HepG2 (cell line): ENCODE measurements around the gene GTF3C5.

Experiments used
- EZH2 ChIP-seq: conservative IDR thresholded peaks from 2 replicates; pipeline ENCODE4 v1.6.1; 2012; ENCODE audit warnings: mild to moderate bottlenecking, low read depth, low read length, moderate library complexity
- FOXK1 ChIP-seq: sonication (generic); formaldehyde crosslinking; IDR thresholded peaks from 2 replicates; pipeline ENCODE4 v1.4.0; 2020; ENCODE audit warnings: low read depth, missing genetic modification reagents, borderline replicate concordance
- POLR2A ChIP-seq, 2 experiments: IDR thresholded peaks; 2 replicates each; pipeline ENCODE4 v1.6.1; 2011; ENCODE audit warnings: low read depth in 2 of 2, low read length in 2 of 2, mild to moderate bottlenecking in 1 of 2, moderate library complexity in 1 of 2; ENCODE audit not compliant: insufficient read depth in 1 of 2
- RFX5 ChIP-seq: IDR thresholded peaks from 2 replicates; pipeline ENCODE4 v1.6.1; 2011; ENCODE audit warnings: low read depth, low read length, improper control_type of control experiment
- SIN3B ChIP-seq: fragments of 150-350 bp; IDR thresholded peaks from 2 replicates; pipeline ENCODE4 v1.6.1; 2014; ENCODE audit warnings: low read length
- SMC3 ChIP-seq: IDR thresholded peaks from 2 replicates; pipeline ENCODE4 v1.6.1; 2011; ENCODE audit warnings: low read length, improper control_type of control experiment
- TF ChIP-seq, protein P1 (sequence below): sonication (generic); formaldehyde crosslinking; IDR thresholded peaks from 2 replicates; pipeline ENCODE4 v1.5.0; 2020; ENCODE audit warnings: missing genetic modification reagents, mild to moderate bottlenecking, borderline replicate concordance
- TF ChIP-seq, protein P2 (sequence below): sonication (generic); formaldehyde crosslinking; IDR thresholded peaks from 2 replicates; pipeline ENCODE4 v1.5.0; 2020; ENCODE audit warnings: missing genetic modification reagents

DNA sequence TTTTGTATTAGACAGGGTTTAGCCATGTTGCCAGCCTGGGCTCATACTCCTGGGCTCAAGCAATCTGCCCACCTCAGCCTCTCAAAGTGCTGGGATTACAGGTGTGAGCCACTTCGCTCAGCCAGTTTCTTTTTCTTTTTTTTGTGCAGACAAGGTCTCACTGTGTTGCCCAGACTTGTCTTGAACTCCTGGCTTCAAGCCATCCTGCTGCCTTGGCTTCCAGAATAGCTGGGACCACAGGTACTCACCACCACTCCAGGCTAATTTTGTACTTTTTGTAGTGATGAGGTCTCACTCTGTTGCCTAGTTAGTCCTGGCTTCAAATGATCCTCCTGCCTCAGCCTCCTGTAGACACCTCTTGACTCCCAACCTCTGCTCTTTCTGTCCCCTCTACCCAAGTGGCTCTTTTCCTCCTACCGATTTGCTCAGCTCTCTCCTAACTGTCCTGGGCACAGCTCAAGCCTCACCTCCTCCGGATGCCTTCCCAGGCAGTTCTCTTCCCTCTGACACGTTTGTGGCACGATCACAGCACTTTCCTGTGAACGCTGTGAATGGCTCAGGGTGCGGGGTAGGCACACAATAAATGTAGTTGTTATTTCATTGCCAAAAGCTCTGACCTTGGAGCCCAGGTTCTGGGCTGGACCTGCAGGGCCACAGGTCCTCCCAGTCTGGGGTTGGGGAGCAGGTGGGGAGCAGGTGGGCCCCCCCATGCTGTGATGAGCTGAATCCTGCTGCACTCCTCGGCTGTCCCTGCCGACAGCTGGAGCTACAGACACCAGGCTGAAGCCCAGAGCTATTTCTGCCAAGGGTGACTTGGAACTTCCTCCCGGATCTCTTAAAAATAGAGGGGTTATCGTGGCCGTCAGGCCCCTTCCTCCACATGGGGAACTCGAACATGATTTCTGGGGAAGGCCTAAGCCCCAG lies 28.4 kb upstream of the GTF3C5 start:
- no peak for TF ChIP-seq RFX5
- TF ChIP-seq SMC3, result no peak
- TF ChIP-seq FOXK1, result no peak
- TF ChIP-seq EZH2, result no peak
- TF ChIP-seq POLR2A (IDR thresholded peaks at IDR 0.05; ENCODE audit: insufficient read depth in 1 of 2, low read depth in 2 of 2, low read length in 2 of 2), result no peak
- TF ChIP-seq, protein P1, sequence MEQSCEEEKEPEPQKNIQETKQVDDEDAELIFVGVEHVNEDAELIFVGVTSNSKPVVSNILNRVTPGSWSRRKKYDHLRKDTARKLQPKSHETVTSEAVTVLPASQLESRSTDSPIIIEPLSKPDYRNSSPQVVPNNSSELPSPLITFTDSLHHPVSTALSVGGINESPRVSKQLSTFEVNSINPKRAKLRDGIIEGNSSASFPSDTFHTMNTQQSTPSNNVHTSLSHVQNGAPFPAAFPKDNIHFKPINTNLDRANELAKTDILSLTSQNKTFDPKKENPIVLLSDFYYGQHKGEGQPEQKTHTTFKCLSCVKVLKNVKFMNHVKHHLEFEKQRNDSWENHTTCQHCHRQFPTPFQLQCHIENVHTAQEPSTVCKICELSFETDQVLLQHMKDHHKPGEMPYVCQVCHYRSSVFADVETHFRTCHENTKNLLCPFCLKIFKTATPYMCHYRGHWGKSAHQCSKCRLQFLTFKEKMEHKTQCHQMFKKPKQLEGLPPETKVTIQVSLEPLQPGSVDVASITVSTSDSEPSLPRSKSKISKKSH, result no peak
- no peak for TF ChIP-seq SIN3B
- TF ChIP-seq, protein P2, sequence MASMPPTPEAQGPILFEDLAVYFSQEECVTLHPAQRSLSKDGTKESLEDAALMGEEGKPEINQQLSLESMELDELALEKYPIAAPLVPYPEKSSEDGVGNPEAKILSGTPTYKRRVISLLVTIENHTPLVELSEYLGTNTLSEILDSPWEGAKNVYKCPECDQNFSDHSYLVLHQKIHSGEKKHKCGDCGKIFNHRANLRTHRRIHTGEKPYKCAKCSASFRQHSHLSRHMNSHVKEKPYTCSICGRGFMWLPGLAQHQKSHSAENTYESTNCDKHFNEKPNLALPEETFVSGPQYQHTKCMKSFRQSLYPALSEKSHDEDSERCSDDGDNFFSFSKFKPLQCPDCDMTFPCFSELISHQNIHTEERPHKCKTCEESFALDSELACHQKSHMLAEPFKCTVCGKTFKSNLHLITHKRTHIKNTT (CRISPR knock-in tag), result no peak
